HepG2 (cell line): ENCODE data around the gene RAC3. TPM values are rescaled to one million over a fixed set of nuclear protein-coding genes. Genes with fewer than 3 reads are reported as not detected.

Experiments used
- AKAP8 ChIP-seq: sonication (generic); formaldehyde crosslinking; IDR thresholded peaks from 2 replicates; pipeline ENCODE4 v1.5.1; 2020; ENCODE audit warnings: mild to moderate bottlenecking, missing genetic modification reagents
- DRAP1 ChIP-seq: IDR thresholded peaks from 2 replicates; pipeline ENCODE4 v1.6.1; 2016; ENCODE audit warnings: missing genetic modification reagents, missing compliant biosample characterization
- ETS1 ChIP-seq: sonication (generic); formaldehyde crosslinking; IDR thresholded peaks from 2 replicates; pipeline ENCODE4 v1.4.0; 2020; ENCODE audit warnings: missing genetic modification reagents
- FOSL1 ChIP-seq: sonication (generic); formaldehyde crosslinking; IDR thresholded peaks from 2 replicates; pipeline ENCODE4 v1.9.0; 2021; ENCODE audit warnings: missing genetic modification reagents, borderline replicate concordance
- HNRNPK ChIP-seq: fragments of 200-400 bp; formaldehyde crosslinking; IDR thresholded peaks from 2 replicates; pipeline ENCODE4 v1.6.1; 2018; ENCODE audit warnings: low read length, low read depth, moderate library complexity, mild to moderate bottlenecking; ENCODE audit not compliant: poor library complexity, severe bottlenecking
- KDM3A ChIP-seq: IDR thresholded peaks from 2 replicates; pipeline ENCODE4 v1.6.1; 2018; ENCODE audit warnings: low read depth, missing compliant biosample characterization
- MAF1 ChIP-seq: sonication (generic); formaldehyde crosslinking; IDR thresholded peaks from 2 replicates; pipeline ENCODE4 v1.5.0; 2020; ENCODE audit warnings: missing genetic modification reagents, borderline replicate concordance
- MAX ChIP-seq: IDR thresholded peaks from 2 replicates; pipeline ENCODE4 v1.6.1; 2012; ENCODE audit warnings: inconsistent platforms
- MTF2 ChIP-seq: sonication (generic); formaldehyde crosslinking; IDR thresholded peaks from 2 replicates; pipeline ENCODE4 v1.5.0; 2020; ENCODE audit warnings: missing genetic modification reagents, borderline replicate concordance
- NCOA5 ChIP-seq: sonication (generic); formaldehyde crosslinking; IDR thresholded peaks from 2 replicates; pipeline ENCODE4 v1.4.0; 2020; ENCODE audit warnings: missing genetic modification reagents
- PRPF4 ChIP-seq: fragments of 200-400 bp; formaldehyde crosslinking; IDR thresholded peaks from 2 replicates; pipeline ENCODE4 v1.6.1; 2016; ENCODE audit warnings: low read length, low read depth; ENCODE audit not compliant: poor library complexity, severe bottlenecking
- SMARCE1 ChIP-seq: fragments of 450-650 bp; IDR thresholded peaks from 2 replicates; pipeline ENCODE4 v1.6.1; 2017; ENCODE audit warnings: borderline replicate concordance
- SRSF9 ChIP-seq: fragments of 200-400 bp; formaldehyde crosslinking; IDR thresholded peaks from 2 replicates; pipeline ENCODE4 v1.6.1; 2018; ENCODE audit warnings: borderline replicate concordance, mild to moderate bottlenecking, low read depth, low read length; ENCODE audit not compliant: insufficient read depth, poor library complexity, severe bottlenecking
- TBX2 ChIP-seq: sonication (generic); formaldehyde crosslinking; IDR thresholded peaks from 2 replicates; pipeline ENCODE4 v1.5.0; 2020; ENCODE audit warnings: missing genetic modification reagents, mild to moderate bottlenecking, borderline replicate concordance
- ZNF296 ChIP-seq: sonication (generic); formaldehyde crosslinking; conservative IDR thresholded peaks from 2 replicates; pipeline ENCODE4 v1.5.0; 2020; ENCODE audit warnings: mild to moderate bottlenecking, missing genetic modification reagents
- ZNF430 ChIP-seq: sonication (generic); formaldehyde crosslinking; IDR thresholded peaks from 2 replicates; pipeline ENCODE4 v1.9.0; 2021; ENCODE audit warnings: mild to moderate bottlenecking, missing genetic modification reagents
- ZNF775 ChIP-seq: sonication (generic); formaldehyde crosslinking; IDR thresholded peaks from 2 replicates; pipeline ENCODE4 v1.4.0; 2020; ENCODE audit warnings: missing genetic modification reagents, mild to moderate bottlenecking, moderate library complexity, borderline replicate concordance
- ZNF782 ChIP-seq: sonication (generic); formaldehyde crosslinking; IDR thresholded peaks from 2 replicates; pipeline ENCODE4 v1.4.0; 2020; ENCODE audit warnings: missing genetic modification reagents, mild to moderate bottlenecking, borderline replicate concordance
- polyA plus RNA-seq, 8 experiments: library from polyadenylated mRNA; depleted of rRNA in 3 of 8; stranded (reverse) in 7 of 8; unstranded in 1 of 8; fragments of >200 nt; fragmentation: Illumina TruSeq in 4 of 8; extraction: Trizol in 4 of 8; gene quantifications; 2 replicates each; pipeline versions ENCODE4 v1.2.1 to v1.2.3, GENCODE V29; 2011 to 2016; ENCODE audit warnings: low read depth in 4 of 8, missing spikeins in 1 of 8, mixed read lengths in 1 of 8; ENCODE audit not compliant: insufficient read depth in 1 of 8
- total RNA-seq, 5 experiments: library from RNA; depleted of rRNA; stranded (reverse); fragments of >200 nt; fragmentation: Illumina TruSeq; extraction: Trizol; gene quantifications; 2 replicates each; pipeline ENCODE4 v1.2.3, GENCODE V29; 2016; ENCODE audit warnings: low read depth in 1 of 5
- TF ChIP-seq, protein P1 (sequence below): sonication (generic); formaldehyde crosslinking; IDR thresholded peaks from 2 replicates; pipeline ENCODE4 v1.4.0; 2020; ENCODE audit warnings: low read depth, missing genetic modification reagents
- TF ChIP-seq, protein P2 (sequence below): sonication (generic); formaldehyde crosslinking; IDR thresholded peaks from 2 replicates; pipeline ENCODE4 v1.8.0; 2022; ENCODE audit warnings: low read depth, missing genetic modification reagents

RAC3 gene
- total and polyA plus RNA-seq, 2 of the 13 experiments (the other 11 are each of a cell fraction or from before 2014, with no cell fraction given) = 10.5 to 21.3 TPM

DNA sequence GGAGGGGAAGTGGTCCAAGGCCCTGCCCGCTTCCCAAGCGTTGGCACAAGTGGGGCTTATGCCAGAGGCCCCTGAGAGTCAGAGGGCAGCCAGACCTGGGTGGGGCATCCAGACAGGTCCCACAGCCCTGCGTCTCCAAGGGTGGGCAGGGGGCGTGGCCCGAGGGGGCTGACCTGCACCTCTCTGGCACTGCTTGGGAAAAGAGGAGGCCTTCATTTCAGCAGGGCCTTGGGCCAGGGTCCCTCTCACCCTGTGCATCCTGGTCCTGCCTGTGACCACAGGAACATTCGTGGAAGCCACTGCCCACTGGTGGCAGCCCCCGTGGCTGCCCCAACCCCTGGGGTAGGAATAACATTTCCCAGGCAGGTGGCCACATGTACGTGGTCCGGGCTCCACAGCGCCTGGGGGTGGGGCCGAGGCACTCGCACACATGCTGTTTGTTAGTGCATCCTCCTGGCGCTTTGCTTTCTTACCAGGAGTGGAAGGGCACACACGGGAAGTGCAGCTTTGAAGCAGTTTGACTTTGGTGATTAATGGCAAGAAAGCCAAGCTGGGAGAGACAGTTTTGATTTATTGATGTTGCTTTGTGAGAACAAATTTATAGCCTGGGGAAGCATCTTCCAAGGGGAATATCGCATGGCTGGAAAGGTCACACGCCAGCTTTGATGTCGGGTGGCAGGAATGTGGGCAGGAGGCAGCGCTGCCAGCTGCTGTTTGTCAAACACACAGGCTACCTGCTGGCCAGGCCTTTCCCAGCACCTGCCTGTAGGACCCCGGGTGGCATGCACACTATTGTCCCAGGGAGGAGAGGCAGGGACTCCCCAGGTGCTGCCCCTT is 13.1 kb upstream of the RAC3 start (continued):
- TF ChIP-seq TBX2 (CRISPR knock-in tag) (peak; percentile 34; the same call in 1 of the 2 replicates), PRPF4 (peak; percentile 18), ZNF430 (CRISPR knock-in tag) (no peak), MTF2 (no peak), SRSF9 (no peak), NCOA5 (CRISPR knock-in tag) (no peak), DRAP1 (CRISPR knock-in tag) (no peak; the same call in 1 of the 2 replicates), ETS1 (no peak), ZNF296 (CRISPR knock-in tag) (no peak), FOSL1 (CRISPR knock-in tag) (no peak), ZNF775 (CRISPR knock-in tag) (no peak), KDM3A (no peak), MAX (no peak; the same call in 1 of the 2 replicates), HNRNPK (no peak), AKAP8 (CRISPR knock-in tag) (no peak), MAF1 (CRISPR knock-in tag) (no peak), ZNF782 (no peak), SMARCE1 (no peak)
- TF ChIP-seq, protein P1, sequence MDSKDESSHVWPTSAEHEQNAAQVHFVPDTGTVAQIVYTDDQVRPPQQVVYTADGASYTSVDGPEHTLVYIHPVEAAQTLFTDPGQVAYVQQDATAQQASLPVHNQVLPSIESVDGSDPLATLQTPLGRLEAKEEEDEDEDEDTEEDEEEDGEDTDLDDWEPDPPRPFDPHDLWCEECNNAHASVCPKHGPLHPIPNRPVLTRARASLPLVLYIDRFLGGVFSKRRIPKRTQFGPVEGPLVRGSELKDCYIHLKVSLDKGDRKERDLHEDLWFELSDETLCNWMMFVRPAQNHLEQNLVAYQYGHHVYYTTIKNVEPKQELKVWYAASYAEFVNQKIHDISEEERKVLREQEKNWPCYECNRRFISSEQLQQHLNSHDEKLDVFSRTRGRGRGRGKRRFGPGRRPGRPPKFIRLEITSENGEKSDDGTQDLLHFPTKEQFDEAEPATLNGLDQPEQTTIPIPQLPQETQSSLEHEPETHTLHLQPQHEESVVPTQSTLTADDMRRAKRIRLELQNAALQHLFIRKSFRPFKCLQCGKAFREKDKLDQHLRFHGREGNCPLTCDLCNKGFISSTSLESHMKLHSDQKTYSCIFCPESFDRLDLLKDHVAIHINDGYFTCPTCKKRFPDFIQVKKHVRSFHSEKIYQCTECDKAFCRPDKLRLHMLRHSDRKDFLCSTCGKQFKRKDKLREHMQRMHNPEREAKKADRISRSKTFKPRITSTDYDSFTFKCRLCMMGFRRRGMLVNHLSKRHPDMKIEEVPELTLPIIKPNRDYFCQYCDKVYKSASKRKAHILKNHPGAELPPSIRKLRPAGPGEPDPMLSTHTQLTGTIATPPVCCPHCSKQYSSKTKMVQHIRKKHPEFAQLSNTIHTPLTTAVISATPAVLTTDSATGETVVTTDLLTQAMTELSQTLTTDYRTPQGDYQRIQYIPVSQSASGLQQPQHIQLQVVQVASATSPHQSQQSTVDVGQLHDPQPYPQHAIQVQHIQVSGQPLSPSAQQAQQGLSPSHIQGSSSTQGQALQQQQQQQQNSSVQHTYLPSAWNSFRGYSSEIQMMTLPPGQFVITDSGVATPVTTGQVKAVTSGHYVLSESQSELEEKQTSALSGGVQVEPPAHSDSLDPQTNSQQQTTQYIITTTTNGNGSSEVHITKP (CRISPR knock-in tag) = no peak
- TF ChIP-seq, protein P2, sequence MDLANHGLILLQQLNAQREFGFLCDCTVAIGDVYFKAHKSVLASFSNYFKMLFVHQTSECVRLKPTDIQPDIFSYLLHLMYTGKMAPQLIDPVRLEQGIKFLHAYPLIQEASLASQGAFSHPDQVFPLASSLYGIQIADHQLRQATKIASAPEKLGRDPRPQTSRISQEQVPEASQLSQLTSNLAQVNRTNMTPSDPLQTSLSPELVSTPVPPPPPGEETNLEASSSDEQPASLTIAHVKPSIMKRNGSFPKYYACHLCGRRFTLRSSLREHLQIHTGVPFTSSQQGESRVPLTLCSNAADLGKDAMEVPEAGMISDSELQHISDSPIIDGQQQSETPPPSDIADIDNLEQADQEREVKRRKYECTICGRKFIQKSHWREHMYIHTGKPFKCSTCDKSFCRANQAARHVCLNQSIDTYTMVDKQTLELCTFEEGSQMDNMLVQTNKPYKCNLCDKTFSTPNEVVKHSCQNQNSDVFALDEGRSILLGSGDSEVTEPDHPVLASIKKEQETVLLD = 0 out of 2 replicates have a peak, but pooled peaks have one; percentile 26
